Measurements from ENCODE around the gene LBX1. TPM values are rescaled to one million over a fixed set of nuclear protein-coding genes. Genes with fewer than 3 reads are reported as not detected.

LBX1 gene
- total and polyA plus RNA-seq, 2 donors (not counting 3 experiments of a cell fraction or from before 2014, with no cell fraction given) = not detected

- intact Hi-C loops (cut with micrococcal nuclease) = no loop called here
- no peak for TF ChIP-seq FOS (IDR thresholded peaks at IDR 0.05; ENCODE audit: borderline replicate concordance, insufficient read depth, low read length)
- no peak for TF ChIP-seq MAX (IDR thresholded peaks at IDR 0.05; ENCODE audit: insufficient read depth, insufficient read length)
- no peak for TF ChIP-seq MYC (IDR thresholded peaks at IDR 0.05; ENCODE audit: low read depth, low read length)
- TF ChIP-seq POLR2A (IDR thresholded peaks at IDR 0.05; ENCODE audit: low read depth, low read length) = no peak
- TF ChIP-seq POLR2AphosphoS5 (IDR thresholded peaks at IDR 0.05; ENCODE audit: insufficient read depth, low read depth, low read length) = no peak
- no peak for TF ChIP-seq GATA2 (IDR thresholded peaks at IDR 0.05; ENCODE audit: insufficient read depth, insufficient read length, low read depth, low read length)
- CTCF ChIA-PET = interaction anchor here (0.9 to 4.4 kb wide), 5 partner anchors 8 to 560 kb away, joined by 3 to 26 read pairs (median 3); partner anchors contain the start of gene LBX1
Observed at GRCh38 chr10:101221549-101221948, 7.7 kb downstream of the LBX1 start.

GRCh38 chr10:101219946-101220451 is 9.3 kb downstream of the LBX1 start:
- TF ChIP-seq POLR2AphosphoS5 (IDR thresholded peaks at IDR 0.05; ENCODE audit: insufficient read depth, low read depth, low read length) (no peak), GATA2 (IDR thresholded peaks at IDR 0.05; ENCODE audit: insufficient read depth, insufficient read length, low read depth, low read length) (no peak), FOS (IDR thresholded peaks at IDR 0.05; ENCODE audit: borderline replicate concordance, insufficient read depth, low read length) (no peak), MYC (IDR thresholded peaks at IDR 0.05; ENCODE audit: low read depth, low read length) (no peak), EZH2 (IDR thresholded peaks at IDR 0.05; ENCODE audit: borderline replicate concordance, low read depth, low read length, severe bottlenecking) (no peak), JUN (IDR thresholded peaks at IDR 0.05; ENCODE audit: borderline replicate concordance, insufficient read depth, insufficient read length, low read depth) (no peak), MAX (IDR thresholded peaks at IDR 0.05; ENCODE audit: insufficient read depth, insufficient read length) (no peak), POLR2A (IDR thresholded peaks at IDR 0.05; ENCODE audit: low read depth, low read length) (no peak), CTCF (IDR thresholded peaks at IDR 0.05; ENCODE audit: extremely low read depth in 1 of 2, insufficient read depth in 1 of 2, low read depth in 1 of 2, low read length in 2 of 2) (no peak)
- Histone ChIP-seq H3K79me2 (ENCODE audit: control insufficient read depth, insufficient read depth, low read length) (no peaks in the 10 kb centered on the region), H3K36me3 (ENCODE audit: control insufficient read depth in 2 of 2, extremely low read depth in 1 of 2, insufficient read depth in 2 of 2, low read length in 2 of 2) (no peaks in the 10 kb centered on the region), H3K9me3 (replicated peaks; ENCODE audit: control insufficient read depth, insufficient read depth, low read length) (no peaks in the 10 kb centered on the region), H2AFZ (ENCODE audit: low read depth, low read length) (no peak overlapping the region), H3K27ac (ENCODE audit: insufficient read depth, low read depth, low read length) (no peak overlapping the region), H3K4me3 (replicated peaks in 1 of 3; ENCODE audit: insufficient read depth in 1 of 3, low read depth in 1 of 3, low read length in 3 of 3) (no peak overlapping the region), H4K20me1 (replicated peaks; ENCODE audit: control insufficient read depth, extremely low read depth, insufficient read depth, low read length) (no peaks in the 10 kb centered on the region), H3K9ac (replicated peaks; ENCODE audit: extremely low read depth, insufficient read depth, low read length) (no peak overlapping the region), H3K4me2 (ENCODE audit: insufficient read depth, low read length) (no peak overlapping the region), H3K9me1 (replicated peaks; ENCODE audit: control insufficient read depth, extremely low read depth, insufficient read depth, low read length) (no peaks in the 10 kb centered on the region), H3K27me3 (ENCODE audit: control insufficient read depth in 2 of 2, insufficient read depth in 2 of 2, low read length in 2 of 2) (peaks cover 91 to 98% of the 10 kb centered on the region in 2 experiments), H3K4me1 (ENCODE audit: control insufficient read depth, extremely low read depth, insufficient read depth, low read length) (no peaks in the 10 kb centered on the region)
- no peak for FAIRE-seq
- DNase-seq (ENCODE audit: low read depth, low spot score) = no peak
- ChIA-PET POLR2A (interaction anchor here (0.6 kb wide), 1 partner anchor 561 kb away, joined by 3 read pairs; no protein-coding TSS in a partner anchor), CTCF (interaction anchor here (0.8 to 4.4 kb wide), 3 partner anchors 9 to 247 kb away, joined by 4 to 26 read pairs (median 6); partner anchors contain the start of gene LBX1)
- dilution Hi-C loops (cut with MboI; ENCODE audit: extremely low pct_ligation_motif_present, low sequenced_read_pairs) (no loop called here), intact Hi-C loops (cut with micrococcal nuclease) (no loop called here)
- BruUV-seq (replicated peaks) = no TSS peak

More at GRCh38 chr10:101221549-101221948, 7.7 kb downstream of the LBX1 start:
- Histone ChIP-seq H3K36me3 (ENCODE audit: control insufficient read depth in 2 of 2, extremely low read depth in 1 of 2, insufficient read depth in 2 of 2, low read length in 2 of 2) (no peaks in the 10 kb centered on the region), H3K9me3 (replicated peaks; ENCODE audit: control insufficient read depth, insufficient read depth, low read length) (no peaks in the 10 kb centered on the region), H3K79me2 (ENCODE audit: control insufficient read depth, insufficient read depth, low read length) (no peaks in the 10 kb centered on the region), H3K4me2 (ENCODE audit: insufficient read depth, low read length) (no peak overlapping the region), H3K27me3 (ENCODE audit: control insufficient read depth in 2 of 2, insufficient read depth in 2 of 2, low read length in 2 of 2) (peaks cover 91 to 98% of the 10 kb centered on the region in 2 experiments), H3K4me3 (replicated peaks in 1 of 3; ENCODE audit: insufficient read depth in 1 of 3, low read depth in 1 of 3, low read length in 3 of 3) (no peak overlapping the region), H3K9ac (replicated peaks; ENCODE audit: extremely low read depth, insufficient read depth, low read length) (no peak overlapping the region), H4K20me1 (replicated peaks; ENCODE audit: control insufficient read depth, extremely low read depth, insufficient read depth, low read length) (no peaks in the 10 kb centered on the region), H3K9me1 (replicated peaks; ENCODE audit: control insufficient read depth, extremely low read depth, insufficient read depth, low read length) (no peaks in the 10 kb centered on the region), H3K27ac (ENCODE audit: insufficient read depth, low read depth, low read length) (no peak overlapping the region), H2AFZ (ENCODE audit: low read depth, low read length) (no peak overlapping the region), H3K4me1 (ENCODE audit: control insufficient read depth, extremely low read depth, insufficient read depth, low read length) (no peaks in the 10 kb centered on the region)
- BruUV-seq (replicated peaks) = no TSS peak
- POLR2A ChIA-PET = no interaction called here
- DNase-seq (ENCODE audit: low read depth, low spot score) (no peak), FAIRE-seq (no peak)
- dilution Hi-C loops (cut with MboI; ENCODE audit: extremely low pct_ligation_motif_present, low sequenced_read_pairs) = no loop called here
